ENCODE measurements around the gene SYVN1.
"Not testable (repeated sequence)": the region's sequence is repeated elsewhere in the genome, so short reads cannot be mapped to it uniquely, and the experiment has no call there.

Gene SYVN1

DNA sequence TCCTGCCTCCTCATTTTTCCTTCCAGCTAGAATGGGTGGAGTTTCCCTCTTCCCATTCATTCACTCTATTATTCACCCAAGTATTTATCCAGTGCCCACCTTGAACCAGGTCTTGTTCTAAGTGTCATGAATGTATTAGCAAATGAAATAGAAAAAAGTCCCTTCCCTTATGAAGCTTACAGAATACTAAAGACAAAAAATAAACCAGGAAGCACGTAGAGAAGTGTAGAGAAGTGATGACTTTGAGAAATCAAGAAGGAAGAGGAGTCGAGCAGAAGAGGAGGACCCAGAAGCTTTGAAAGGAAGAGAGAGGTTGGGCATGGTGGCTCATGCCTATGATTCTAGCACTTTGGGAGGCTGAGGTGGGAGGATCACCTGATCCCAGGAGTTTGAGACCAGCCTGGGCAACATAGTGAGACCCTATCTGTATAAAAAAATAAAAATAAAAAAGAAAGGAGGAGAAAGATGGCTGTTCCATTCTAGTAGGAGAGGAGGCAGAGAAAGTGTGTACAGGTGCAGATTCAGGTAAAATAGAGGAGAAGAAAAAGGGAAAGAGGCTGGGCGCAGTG, 17.1 kb upstream of the SYVN1 start:
- H3K27ac ChIP-seq: no peak overlapping the region
- no peaks in the 10 kb centered on the region for H3K27me3 ChIP-seq (ENCODE audit: control insufficient read depth, insufficient read depth, low read length)
- no peak overlapping the region for H3K4me2 ChIP-seq (ENCODE audit: low read length)
- no peaks in the 10 kb centered on the region for H3K79me2 ChIP-seq
- no peak overlapping the region for H2AFZ ChIP-seq
- no peaks in the 10 kb centered on the region for H3K36me3 ChIP-seq (ENCODE audit: control insufficient read depth, insufficient read depth, low read length)
- TF ChIP-seq, protein P1, sequence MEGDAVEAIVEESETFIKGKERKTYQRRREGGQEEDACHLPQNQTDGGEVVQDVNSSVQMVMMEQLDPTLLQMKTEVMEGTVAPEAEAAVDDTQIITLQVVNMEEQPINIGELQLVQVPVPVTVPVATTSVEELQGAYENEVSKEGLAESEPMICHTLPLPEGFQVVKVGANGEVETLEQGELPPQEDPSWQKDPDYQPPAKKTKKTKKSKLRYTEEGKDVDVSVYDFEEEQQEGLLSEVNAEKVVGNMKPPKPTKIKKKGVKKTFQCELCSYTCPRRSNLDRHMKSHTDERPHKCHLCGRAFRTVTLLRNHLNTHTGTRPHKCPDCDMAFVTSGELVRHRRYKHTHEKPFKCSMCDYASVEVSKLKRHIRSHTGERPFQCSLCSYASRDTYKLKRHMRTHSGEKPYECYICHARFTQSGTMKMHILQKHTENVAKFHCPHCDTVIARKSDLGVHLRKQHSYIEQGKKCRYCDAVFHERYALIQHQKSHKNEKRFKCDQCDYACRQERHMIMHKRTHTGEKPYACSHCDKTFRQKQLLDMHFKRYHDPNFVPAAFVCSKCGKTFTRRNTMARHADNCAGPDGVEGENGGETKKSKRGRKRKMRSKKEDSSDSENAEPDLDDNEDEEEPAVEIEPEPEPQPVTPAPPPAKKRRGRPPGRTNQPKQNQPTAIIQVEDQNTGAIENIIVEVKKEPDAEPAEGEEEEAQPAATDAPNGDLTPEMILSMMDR (IDR thresholded peaks at IDR 0.05): no peak
- no peak overlapping the region for H3K9ac ChIP-seq
- H3K4me1 ChIP-seq: no peaks in the 10 kb centered on the region
- H3K9me3 ChIP-seq (ENCODE audit: control insufficient read depth, low read length): no peaks in the 10 kb centered on the region
- H3K4me3 ChIP-seq (ENCODE audit: low read depth, low read length): no peak overlapping the region

DNA sequence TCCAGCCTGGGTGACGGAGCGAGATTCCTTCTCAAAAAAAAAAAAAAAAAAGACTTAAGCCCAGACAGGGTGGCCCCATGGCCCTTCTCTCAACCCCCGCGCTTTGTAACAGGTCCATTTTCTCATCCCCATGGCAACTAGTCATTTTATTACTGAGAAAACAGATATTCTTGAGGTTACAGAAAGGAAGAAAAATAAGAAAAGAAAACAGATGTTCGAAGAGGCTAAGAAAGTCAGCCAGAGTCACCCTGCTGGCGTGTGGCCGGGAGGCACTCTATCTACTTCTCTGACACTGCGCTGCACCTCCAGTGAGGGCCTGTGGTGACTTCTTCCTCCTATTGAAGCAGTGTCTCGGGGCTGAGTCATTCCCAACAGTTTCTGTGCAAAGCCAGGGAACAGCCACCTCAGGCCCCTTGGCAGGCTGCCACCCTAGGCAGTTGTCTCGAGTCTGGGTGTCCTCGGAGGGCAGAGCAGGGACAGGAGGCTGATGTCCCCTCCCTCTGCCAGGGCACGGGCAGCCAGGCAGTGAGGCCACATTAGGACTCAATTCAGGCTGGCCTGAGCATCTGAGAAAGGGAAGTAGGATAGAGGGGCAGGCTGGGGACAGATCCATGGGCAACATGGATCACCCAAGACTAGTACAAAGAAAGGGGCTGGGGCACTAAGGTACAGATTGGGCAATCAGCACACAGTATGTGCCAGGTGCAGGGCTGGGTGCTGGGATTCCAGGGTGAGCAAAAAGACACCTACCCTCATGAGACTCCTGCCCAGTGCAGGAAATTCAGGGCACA, 16.4 kb upstream of the SYVN1 start:
- Histone ChIP-seq H3K9me3 (ENCODE audit: control insufficient read depth, low read length) (no peaks in the 10 kb centered on the region), H3K4me1 (no peaks in the 10 kb centered on the region), H3K27ac (peak overlapping the region; percentile 20), H3K36me3 (ENCODE audit: control insufficient read depth, insufficient read depth, low read length) (no peaks in the 10 kb centered on the region), H3K27me3 (ENCODE audit: control insufficient read depth, insufficient read depth, low read length) (no peaks in the 10 kb centered on the region), H3K4me2 (ENCODE audit: low read length) (no peak overlapping the region), H2AFZ (peak overlapping the region; percentile 63), H3K4me3 (ENCODE audit: low read depth, low read length) (no peak overlapping the region), H3K9ac (no peak overlapping the region), H3K79me2 (no peaks in the 10 kb centered on the region)
- TF ChIP-seq, protein P1 (IDR thresholded peaks at IDR 0.05): no peak

DNA sequence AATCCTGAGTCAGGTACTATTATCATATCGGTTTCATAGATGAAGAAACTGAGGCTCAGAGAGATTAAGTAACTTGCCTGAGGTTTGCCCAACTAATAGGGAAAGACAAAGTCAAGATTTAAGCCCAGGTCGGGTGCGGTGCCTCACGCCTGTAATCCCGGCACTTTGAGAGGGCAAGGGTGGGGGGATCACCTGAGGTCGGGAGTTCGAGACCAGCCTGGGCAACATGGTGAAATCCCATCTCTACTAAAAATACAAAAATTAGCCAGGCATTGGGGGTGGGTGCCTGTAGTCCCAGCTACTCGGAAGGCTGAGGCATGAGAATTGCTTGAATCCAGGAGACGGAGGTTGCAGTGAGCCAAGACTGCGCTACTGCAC, 15.8 kb upstream of the SYVN1 start:
- H3K9me3 ChIP-seq (ENCODE audit: control insufficient read depth, low read length); H3K4me1 ChIP-seq; H3K79me2 ChIP-seq: not testable (repeated sequence)

DNA sequence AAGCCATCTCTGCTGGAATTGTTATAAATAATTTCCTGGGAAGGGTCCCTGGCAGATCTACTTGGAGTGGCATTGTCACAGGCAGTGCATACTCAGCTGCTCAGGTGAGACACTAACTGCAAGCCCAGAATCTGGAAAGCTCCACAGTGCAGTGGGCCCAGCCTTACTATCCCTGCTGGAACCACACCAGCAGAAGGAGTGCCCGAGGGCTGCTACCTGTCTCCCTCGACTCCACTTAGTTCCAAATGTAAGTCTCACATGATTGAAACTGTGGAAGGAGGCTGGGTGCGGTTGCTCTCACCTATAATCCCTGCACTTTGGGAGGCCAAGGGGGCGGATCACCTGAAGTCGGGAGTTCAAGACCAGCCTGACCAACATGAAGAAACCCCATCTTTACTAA, 14.3 kb upstream of the SYVN1 start:
- Histone ChIP-seq H2AFZ (no peak overlapping the region), H3K4me1 (no peaks in the 10 kb centered on the region), H3K27me3 (ENCODE audit: control insufficient read depth, insufficient read depth, low read length) (no peaks in the 10 kb centered on the region), H3K4me2 (ENCODE audit: low read length) (no peak overlapping the region), H3K27ac (no peak overlapping the region), H3K9me3 (ENCODE audit: control insufficient read depth, low read length) (no peaks in the 10 kb centered on the region), H3K4me3 (ENCODE audit: low read depth, low read length) (no peak overlapping the region), H3K79me2 (no peaks in the 10 kb centered on the region), H3K9ac (no peak overlapping the region), H3K36me3 (ENCODE audit: control insufficient read depth, insufficient read depth, low read length) (no peaks in the 10 kb centered on the region)
- TF ChIP-seq, protein P1 (IDR thresholded peaks at IDR 0.05): no peak

More for the DNA sequence above, 15.8 kb upstream of the SYVN1 start:
- H3K4me3 ChIP-seq (ENCODE audit: low read depth, low read length); H3K9ac ChIP-seq; H3K27me3 ChIP-seq (ENCODE audit: control insufficient read depth, insufficient read depth, low read length); H2AFZ ChIP-seq; H3K27ac ChIP-seq; H3K36me3 ChIP-seq (ENCODE audit: control insufficient read depth, insufficient read depth, low read length); H3K4me2 ChIP-seq (ENCODE audit: low read length): not testable (repeated sequence)

DNA sequence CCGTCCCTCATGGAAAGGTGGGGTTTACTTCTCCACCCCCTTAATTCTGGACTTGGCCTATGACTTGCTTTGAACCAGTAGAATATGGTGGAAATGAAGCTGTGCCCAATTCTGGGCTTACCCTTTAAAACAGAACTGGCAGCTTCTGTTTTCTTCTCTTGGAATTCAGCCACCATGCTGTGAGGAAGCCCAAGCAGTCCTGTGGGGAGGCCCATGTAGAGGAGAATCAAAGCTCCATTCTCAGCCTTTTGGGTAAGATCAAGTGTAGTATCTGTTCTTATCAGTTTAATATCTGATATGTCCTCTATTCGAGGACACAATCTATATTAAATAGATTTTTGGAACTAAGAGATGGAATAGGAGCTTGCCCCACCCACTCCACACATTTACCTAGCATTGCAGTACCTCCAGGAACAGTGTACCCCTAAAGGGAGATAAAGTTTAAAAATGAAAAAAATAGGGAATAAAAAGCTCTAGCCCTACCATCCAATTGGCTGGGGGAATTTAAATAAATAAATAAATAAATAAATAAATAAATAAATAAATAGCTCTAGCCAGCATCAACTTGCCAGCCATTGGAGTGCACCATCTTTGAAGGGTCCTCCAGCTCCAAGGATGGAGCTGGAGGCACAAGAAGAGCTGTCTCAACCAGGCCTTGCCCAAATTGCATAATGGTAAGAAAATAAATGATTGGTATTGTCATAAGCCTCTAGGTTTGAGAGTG, 13.2 kb upstream of the SYVN1 start:
- no peaks in the 10 kb centered on the region for H3K79me2 ChIP-seq
- H3K4me1 ChIP-seq: no peaks in the 10 kb centered on the region
- no peak overlapping the region for H2AFZ ChIP-seq
- H3K27me3 ChIP-seq (ENCODE audit: control insufficient read depth, insufficient read depth, low read length): no peaks in the 10 kb centered on the region
- no peak overlapping the region for H3K9ac ChIP-seq
- no peaks in the 10 kb centered on the region for H3K9me3 ChIP-seq (ENCODE audit: control insufficient read depth, low read length)
- H3K36me3 ChIP-seq (ENCODE audit: control insufficient read depth, insufficient read depth, low read length): no peaks in the 10 kb centered on the region
- H3K4me3 ChIP-seq (ENCODE audit: low read depth, low read length): no peak overlapping the region
- TF ChIP-seq, protein P1 (IDR thresholded peaks at IDR 0.05): no peak
- H3K27ac ChIP-seq: no peak overlapping the region
- H3K4me2 ChIP-seq (ENCODE audit: low read length): no peak overlapping the region

All from parathyroid adenoma (tissue), 2 donors.